GM12865 (cell line): Measurements from ENCODE around the gene HAGH.

Experiments used
- DNase-seq: peaks from one replicate; pipeline ENCODE4 v3.0.0; 2010; ENCODE audit warnings: low read depth
- H3K4me3 ChIP-seq: 2 replicates; pipeline ENCODE4 v1.5.1; 2011; ENCODE audit warnings: mild to moderate bottlenecking, low read depth, low read length, control low read depth
- TF ChIP-seq, protein P1 (sequence below): IDR thresholded peaks from 2 replicates; pipeline ENCODE4 v1.5.1; 2011; ENCODE audit warnings: low read length, control low read depth, low read depth, inconsistent platforms; ENCODE audit not compliant: insufficient read depth; ENCODE audit errors: missing control alignments

Gene HAGH

DNA sequence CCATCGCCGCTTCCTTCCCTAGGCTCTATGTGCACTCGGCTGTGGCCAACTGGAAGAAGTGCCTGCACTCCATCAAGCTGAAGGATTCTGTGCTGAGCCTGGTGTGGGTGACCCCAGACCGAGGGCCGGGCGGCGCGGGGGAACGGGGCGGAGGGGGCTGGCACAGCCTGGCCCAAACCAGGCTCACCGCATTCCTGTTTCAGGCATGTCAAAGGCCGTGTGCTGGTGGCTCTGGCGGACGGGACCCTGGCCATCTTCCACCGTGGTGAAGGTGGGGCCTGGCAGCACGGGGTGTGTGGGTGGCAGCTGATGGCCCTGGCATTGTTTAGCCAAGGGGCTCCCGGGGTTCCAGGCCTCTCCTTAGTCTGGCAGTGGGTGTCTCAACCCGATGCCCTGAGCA, 59.9 kb downstream of the HAGH start:
- H3K4me3 ChIP-seq, result no peak overlapping the region
- TF ChIP-seq, protein P1, sequence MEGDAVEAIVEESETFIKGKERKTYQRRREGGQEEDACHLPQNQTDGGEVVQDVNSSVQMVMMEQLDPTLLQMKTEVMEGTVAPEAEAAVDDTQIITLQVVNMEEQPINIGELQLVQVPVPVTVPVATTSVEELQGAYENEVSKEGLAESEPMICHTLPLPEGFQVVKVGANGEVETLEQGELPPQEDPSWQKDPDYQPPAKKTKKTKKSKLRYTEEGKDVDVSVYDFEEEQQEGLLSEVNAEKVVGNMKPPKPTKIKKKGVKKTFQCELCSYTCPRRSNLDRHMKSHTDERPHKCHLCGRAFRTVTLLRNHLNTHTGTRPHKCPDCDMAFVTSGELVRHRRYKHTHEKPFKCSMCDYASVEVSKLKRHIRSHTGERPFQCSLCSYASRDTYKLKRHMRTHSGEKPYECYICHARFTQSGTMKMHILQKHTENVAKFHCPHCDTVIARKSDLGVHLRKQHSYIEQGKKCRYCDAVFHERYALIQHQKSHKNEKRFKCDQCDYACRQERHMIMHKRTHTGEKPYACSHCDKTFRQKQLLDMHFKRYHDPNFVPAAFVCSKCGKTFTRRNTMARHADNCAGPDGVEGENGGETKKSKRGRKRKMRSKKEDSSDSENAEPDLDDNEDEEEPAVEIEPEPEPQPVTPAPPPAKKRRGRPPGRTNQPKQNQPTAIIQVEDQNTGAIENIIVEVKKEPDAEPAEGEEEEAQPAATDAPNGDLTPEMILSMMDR, result no peak
- DNase-seq, result no peak

DNA sequence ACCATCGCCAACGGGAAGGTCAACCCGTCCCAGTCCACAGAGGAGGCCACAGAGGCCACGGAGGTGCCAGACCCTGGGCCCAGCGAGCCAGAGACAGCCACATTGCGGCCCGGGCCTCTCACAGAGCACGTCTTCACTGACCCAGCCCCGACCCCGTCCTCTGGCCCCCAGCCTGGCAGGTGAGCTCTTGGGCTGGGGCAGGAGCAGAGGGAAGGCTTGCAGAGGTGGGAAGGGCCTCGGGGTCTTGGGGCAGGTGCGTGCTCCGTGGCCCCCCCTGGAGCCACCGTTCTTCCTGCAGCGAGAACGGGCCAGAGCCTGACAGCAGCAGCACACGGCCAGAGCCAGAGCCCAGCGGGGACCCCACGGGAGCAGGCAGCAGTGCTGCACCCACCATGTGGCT, 60.4 kb downstream of the HAGH start:
- TF ChIP-seq, protein P1, result no peak
- no peak overlapping the region for H3K4me3 ChIP-seq
- no peak for DNase-seq

DNA sequence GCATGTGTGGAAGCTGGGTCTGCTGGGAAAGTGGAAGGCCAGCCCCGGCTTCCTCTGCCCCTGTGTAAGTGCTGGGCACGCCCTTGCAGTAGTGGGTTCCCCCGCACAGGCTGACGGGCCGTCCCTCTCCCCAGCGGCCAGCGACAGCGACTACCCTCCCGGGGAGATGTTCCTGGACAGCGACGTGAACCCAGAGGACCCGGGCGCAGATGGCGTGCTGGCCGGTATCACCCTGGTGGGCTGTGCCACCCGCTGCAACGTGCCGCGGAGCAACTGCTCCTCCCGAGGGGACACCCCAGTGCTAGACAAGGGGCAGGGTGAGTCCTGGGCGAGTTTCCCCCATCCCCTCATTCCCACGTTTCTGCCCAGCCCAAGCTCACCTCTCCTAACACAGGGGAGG, 60.8 kb downstream of the HAGH start:
- no peak for DNase-seq
- TF ChIP-seq, protein P1, result no peak
- H3K4me3 ChIP-seq, result no peak overlapping the region

DNA sequence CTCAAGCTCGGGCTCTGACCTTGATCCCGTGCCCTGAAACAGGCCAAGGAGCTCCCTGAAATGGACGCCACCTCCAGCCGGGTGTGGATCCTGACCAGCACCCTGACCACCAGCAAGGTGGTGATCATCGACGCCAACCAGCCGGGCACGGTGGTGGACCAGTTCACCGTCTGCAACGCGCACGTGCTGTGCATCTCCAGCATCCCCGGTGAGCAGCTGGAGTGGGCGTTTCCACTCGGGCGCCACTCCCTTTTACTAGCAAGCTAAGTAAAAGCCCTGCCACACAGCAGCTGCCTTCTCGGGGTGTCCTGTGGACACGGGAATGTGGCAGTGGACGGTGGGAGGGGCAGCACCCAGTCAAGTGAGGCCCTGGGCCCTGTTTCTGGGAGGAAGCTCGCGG, 61.7 kb downstream of the HAGH start:
- no peak overlapping the region for H3K4me3 ChIP-seq
- TF ChIP-seq, protein P1, result no peak
- no peak for DNase-seq

DNA sequence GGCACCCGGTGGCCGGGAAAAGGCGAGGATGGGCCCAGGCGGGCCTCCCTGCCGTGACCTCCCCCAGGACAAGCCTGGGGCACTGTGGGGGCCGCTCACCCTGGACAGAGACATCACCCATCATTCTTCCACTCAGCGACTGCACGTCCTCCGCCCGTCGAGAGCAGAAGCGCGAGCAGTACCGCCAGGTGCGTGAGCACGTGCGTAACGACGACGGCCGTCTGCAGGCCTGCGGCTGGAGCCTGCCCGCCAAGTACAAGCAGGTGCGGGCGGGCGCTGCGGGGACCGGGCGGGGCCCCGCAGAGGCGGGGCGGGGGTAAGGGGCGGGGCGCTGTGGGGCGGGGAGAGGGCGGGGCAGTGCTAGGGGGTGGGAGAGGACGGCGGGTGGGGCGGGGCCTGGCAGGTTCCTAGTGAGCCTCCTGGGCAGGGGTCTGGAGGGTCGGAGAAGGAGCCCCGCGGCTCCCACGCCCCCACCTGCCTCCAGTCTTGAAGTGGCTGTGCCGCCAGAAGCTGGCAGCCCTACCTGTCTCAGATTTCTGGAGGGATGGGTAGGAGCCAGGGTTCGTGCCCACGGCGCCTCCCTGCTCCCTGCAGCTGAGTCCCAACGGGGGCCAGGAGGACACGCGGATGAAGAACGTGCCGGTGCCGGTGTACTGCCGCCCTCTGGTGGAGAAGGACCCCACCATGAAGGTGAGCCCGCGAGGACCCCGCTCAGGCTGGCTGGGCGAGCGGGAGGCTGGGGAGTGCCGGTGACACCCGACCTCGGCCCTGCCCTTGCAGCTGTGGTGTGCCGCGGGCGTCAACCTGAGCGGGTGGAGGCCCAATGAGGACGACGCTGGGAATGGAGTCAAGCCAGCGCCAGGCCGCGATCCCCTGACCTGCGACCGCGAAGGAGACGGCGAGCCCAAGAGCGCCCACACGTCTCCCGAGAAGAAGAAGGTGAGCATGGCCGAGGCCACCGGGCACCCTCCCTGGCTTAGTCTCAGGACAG, 62.8 kb downstream of the HAGH start:
- DNase-seq, result no peak

DNA sequence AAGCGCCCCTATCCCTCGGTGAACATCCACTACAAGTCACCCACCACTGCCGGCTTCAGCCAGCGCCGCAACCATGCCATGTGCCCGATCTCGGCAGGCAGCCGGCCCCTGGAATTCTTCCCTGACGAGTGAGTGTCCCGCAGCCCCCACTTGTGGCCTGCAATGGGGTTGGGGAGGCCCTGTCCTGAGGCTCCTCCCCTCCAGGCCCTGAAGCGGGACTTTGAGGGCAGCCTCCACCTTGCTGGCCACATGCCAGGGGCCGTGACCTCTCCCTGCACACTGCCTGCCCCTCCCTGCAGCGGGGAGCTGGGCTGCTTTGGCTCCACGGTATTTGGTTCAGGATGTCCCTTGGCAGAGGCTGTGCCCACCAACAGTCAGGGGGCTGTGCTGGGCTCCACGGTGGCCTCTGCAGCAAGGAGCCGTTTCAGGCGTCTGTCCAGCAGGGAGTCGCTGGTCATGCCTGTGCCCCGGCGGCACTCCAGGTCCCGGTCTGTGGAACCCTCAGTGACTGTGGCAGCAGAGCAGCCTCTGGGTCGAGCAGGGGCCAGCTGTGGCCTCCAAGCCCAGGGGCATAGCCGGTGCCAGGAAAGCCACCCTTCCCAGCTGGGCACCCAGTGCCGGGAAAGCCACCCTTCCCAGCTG, 63.6 kb downstream of the HAGH start:
- TF ChIP-seq, protein P1, result no peak
- H3K4me3 ChIP-seq, result no peak overlapping the region
- DNase-seq, result no peak

More for the DNA sequence above, 62.8 kb downstream of the HAGH start:
- H3K4me3 ChIP-seq, result no peak overlapping the region
- TF ChIP-seq, protein P1, result no peak
